Hepatocyte (in vitro differentiated cells): Measurements from ENCODE around the gene NR6A1. TPM values are rescaled to one million over a fixed set of nuclear protein-coding genes. Genes with fewer than 3 reads are reported as not detected.

ENCODE experiments used
- DNase-seq: peaks from one replicate; pipeline ENCODE4 v3.0.0-alpha.2; 2016; ENCODE audit warnings: low spot score
- H2AFZ ChIP-seq: fragments of 200-600 bp; sonication (generic); 2 replicates; pipeline ENCODE4 v1.6.0; 2016; ENCODE audit warnings: antibody characterized with exemption, mild to moderate bottlenecking
- H3K27ac ChIP-seq: fragments of 200-600 bp; sonication (generic); 2 replicates; pipeline ENCODE4 v1.5.1; 2016; ENCODE audit warnings: mild to moderate bottlenecking
- H3K27me3 ChIP-seq: fragments of 200-600 bp; sonication (generic); 2 replicates; pipeline ENCODE4 v1.6.1; 2016
- H3K36me3 ChIP-seq: fragments of 200-600 bp; sonication (generic); replicated peaks from 2 replicates; pipeline ENCODE4 v1.5.1; 2016; ENCODE audit warnings: low read depth; ENCODE audit not compliant: insufficient read depth
- H3K4me1 ChIP-seq: fragments of 200-600 bp; sonication (generic); 2 replicates; pipeline ENCODE4 v1.5.1; 2016; ENCODE audit warnings: mild to moderate bottlenecking, moderate library complexity; ENCODE audit not compliant: insufficient read depth
- H3K4me2 ChIP-seq: fragments of 200-600 bp; sonication (generic); 2 replicates; pipeline ENCODE4 v1.6.0; 2016
- H3K4me3 ChIP-seq: fragments of 200-600 bp; sonication (generic); 2 replicates; pipeline ENCODE4 v1.5.1; 2016; ENCODE audit warnings: mild to moderate bottlenecking
- H3K79me2 ChIP-seq: fragments of 200-600 bp; sonication (generic); 2 replicates; pipeline ENCODE4 v1.6.0; 2017; ENCODE audit warnings: mild to moderate bottlenecking
- H3K9me2 ChIP-seq: fragments of 200-600 bp; sonication (generic); replicated peaks from 2 replicates; pipeline ENCODE4 v1.6.0; 2017; ENCODE audit warnings: mild to moderate bottlenecking; ENCODE audit not compliant: insufficient read depth
- H3K9me3 ChIP-seq: fragments of 200-600 bp; sonication (generic); 2 replicates; pipeline ENCODE4 v1.5.1; 2016; ENCODE audit warnings: low read depth, mild to moderate bottlenecking
- H4K20me1 ChIP-seq: fragments of 200-600 bp; sonication (generic); 2 replicates; pipeline ENCODE4 v1.6.0; 2016; ENCODE audit warnings: mild to moderate bottlenecking; ENCODE audit not compliant: insufficient read depth, poor library complexity, severe bottlenecking
- CTCF ChIP-seq: fragments of 200-600 bp; sonication (generic); IDR thresholded peaks from 2 replicates; pipeline ENCODE4 v1.5.1; 2016; ENCODE audit warnings: antibody characterized with exemption, mild to moderate bottlenecking; ENCODE audit not compliant: poor library complexity
- EZH2 ChIP-seq: fragments of 200-600 bp; sonication (generic); IDR thresholded peaks from 2 replicates; pipeline ENCODE4 v1.6.1; 2016; ENCODE audit warnings: antibody characterized with exemption, mild to moderate bottlenecking, borderline replicate concordance
- EZH2phosphoT487 ChIP-seq: fragments of 200-600 bp; sonication (generic); IDR thresholded peaks from one replicate; pipeline ENCODE4 v1.6.1; 2018; ENCODE audit warnings: antibody characterized with exemption, mild to moderate bottlenecking, low read depth, moderate library complexity; ENCODE audit not compliant: unreplicated experiment, severe bottlenecking
- WGBS: methylation state at CpG from one replicate; pipeline ENCODE4 v1.1.6; 2016; ENCODE audit warnings: low lambda C conversion rate; ENCODE audit errors: missing lambda C conversion rate; 5-methylcytosine and 5-hydroxymethylcytosine counted together
- polyA plus RNA-seq: library from polyadenylated mRNA; unstranded; fragments of >200 nt; fragmentation: Nextera tagmentation; extraction: Ambion mirVana; gene quantifications from 2 replicates; pipeline ENCODE4 v1.2.1, GENCODE V29; 2016
- total RNA-seq: library from RNA; depleted of rRNA; stranded (reverse); fragments of >200 nt; gene quantifications from 2 replicates; pipeline ENCODE4 v1.2.3, GENCODE V29; 2014

Gene NR6A1
- total and polyA plus RNA-seq, 2 experiments from 2014 or later: 1.2 to 4.0 TPM

GRCh38 chr9:124550072-124550471 is 221.0 kb downstream of the NR6A1 start:
- Histone ChIP-seq H3K9me3 (no peaks in the 10 kb centered on the region), H3K4me3 (no peak overlapping the region), H3K36me3 (no peaks in the 10 kb centered on the region), H3K9me2 (no peaks in the 10 kb centered on the region), H3K79me2 (no peaks in the 10 kb centered on the region), H3K27ac (no peak overlapping the region), H2AFZ (no peak overlapping the region), H3K4me1 (no peaks in the 10 kb centered on the region), H4K20me1 (no peaks in the 10 kb centered on the region), H3K27me3 (no peaks in the 10 kb centered on the region), H3K4me2 (no peak overlapping the region)
- DNase-seq: no peak
- TF ChIP-seq EZH2 (no peak), EZH2phosphoT487 (no peak), CTCF (no peak)
- WGBS: 100% methylated on average over 2 of the region's 2 CpGs

- no peaks in the 10 kb centered on the region for H3K79me2 ChIP-seq
- H3K9me2 ChIP-seq: no peaks in the 10 kb centered on the region
- no peaks in the 10 kb centered on the region for H3K4me1 ChIP-seq
- H3K4me2 ChIP-seq: no peak overlapping the region
- WGBS: 88% methylated on average over 1 of the region's 1 CpG
- H3K27ac ChIP-seq: no peak overlapping the region
- TF ChIP-seq EZH2phosphoT487: no peak
- no peak for TF ChIP-seq EZH2
- no peak for TF ChIP-seq CTCF
- no peaks in the 10 kb centered on the region for H3K9me3 ChIP-seq
- no peak overlapping the region for H2AFZ ChIP-seq
- no peaks in the 10 kb centered on the region for H3K36me3 ChIP-seq
- no peaks in the 10 kb centered on the region for H3K27me3 ChIP-seq
- no peak for DNase-seq
- H3K4me3 ChIP-seq: no peak overlapping the region
- H4K20me1 ChIP-seq: no peaks in the 10 kb centered on the region
Measured at GRCh38 chr9:124549016-124549415, 222.1 kb downstream of the NR6A1 start.

- Histone ChIP-seq H4K20me1 (no peaks in the 10 kb centered on the region), H3K9me2 (no peaks in the 10 kb centered on the region), H3K4me1 (no peaks in the 10 kb centered on the region), H3K27ac (no peak overlapping the region), H3K4me3 (no peak overlapping the region), H3K9me3 (no peaks in the 10 kb centered on the region), H2AFZ (no peak overlapping the region), H3K79me2 (no peaks in the 10 kb centered on the region), H3K36me3 (no peaks in the 10 kb centered on the region), H3K27me3 (no peaks in the 10 kb centered on the region), H3K4me2 (no peak overlapping the region)
- no peak for DNase-seq
- TF ChIP-seq EZH2 (no peak), EZH2phosphoT487 (no peak), CTCF (no peak)
- WGBS: 94% methylated on average over 2 of the region's 2 CpGs
Measured at GRCh38 chr9:124544535-124544934, 226.6 kb downstream of the NR6A1 start.

- Histone ChIP-seq H3K9me3 (no peaks in the 10 kb centered on the region), H3K4me2 (no peak overlapping the region), H3K4me1 (no peaks in the 10 kb centered on the region), H4K20me1 (no peaks in the 10 kb centered on the region), H3K36me3 (no peaks in the 10 kb centered on the region), H2AFZ (no peak overlapping the region), H3K27ac (no peak overlapping the region), H3K4me3 (no peak overlapping the region), H3K79me2 (no peaks in the 10 kb centered on the region), H3K9me2 (no peaks in the 10 kb centered on the region), H3K27me3 (no peaks in the 10 kb centered on the region)
- TF ChIP-seq EZH2phosphoT487: no peak
- TF ChIP-seq EZH2: no peak
- no peak for TF ChIP-seq CTCF
- DNase-seq: no peak
Measured at GRCh38 chr9:124541824-124542223, 229.3 kb downstream of the NR6A1 start.
